ENCODE measurements around the gene LMX1A.

- no peak for TF ChIP-seq POLR2AphosphoS5 (IDR thresholded peaks at IDR 0.05)
- no peak for TF ChIP-seq POLR2A (IDR thresholded peaks at IDR 0.05)
- TF ChIP-seq CTCF (IDR thresholded peaks at IDR 0.05), result no peak
These were observed 102.7 kb downstream of the LMX1A start for GRCh38 chr1:165253818-165254254.

Data from upper lobe of left lung (tissue), 4 donors.